GM10847 (cell line): ENCODE results near the gene LPP.

Experiments used
- POLR2A ChIP-seq: IDR thresholded peaks from 2 replicates; pipeline ENCODE4 v1.6.1; 2011; ENCODE audit not compliant: insufficient read length; ENCODE audit errors: extremely low read depth

The LPP gene

GRCh38 chr3:188747489-188747888 lies 593.5 kb downstream of the LPP start:
- no peak for TF ChIP-seq POLR2A

GRCh38 chr3:188749010-188749617 lies 595.2 kb downstream of the LPP start:
- TF ChIP-seq POLR2A = no peak

GRCh38 chr3:188749830-188750229 lies 595.9 kb downstream of the LPP start:
- TF ChIP-seq POLR2A = no peak

- no peak for TF ChIP-seq POLR2A
Observed at GRCh38 chr3:188750617-188751016, 596.7 kb downstream of the LPP start.

GRCh38 chr3:188752850-188753249 lies 598.9 kb downstream of the LPP start:
- no peak for TF ChIP-seq POLR2A

- TF ChIP-seq POLR2A = no peak
Observed at GRCh38 chr3:188754267-188754666, 600.3 kb downstream of the LPP start.

GRCh38 chr3:188756241-188756640 lies 602.3 kb downstream of the LPP start:
- TF ChIP-seq POLR2A = no peak

GRCh38 chr3:188759336-188760005 lies 605.5 kb downstream of the LPP start:
- no peak for TF ChIP-seq POLR2A

GRCh38 chr3:188760408-188760807 lies 606.5 kb downstream of the LPP start:
- no peak for TF ChIP-seq POLR2A

GRCh38 chr3:188761439-188761838 lies 607.5 kb downstream of the LPP start:
- TF ChIP-seq POLR2A = no peak

GRCh38 chr3:188761964-188762363 lies 608.0 kb downstream of the LPP start:
- no peak for TF ChIP-seq POLR2A

GRCh38 chr3:188764609-188765008 lies 610.7 kb downstream of the LPP start:
- TF ChIP-seq POLR2A = no peak

- TF ChIP-seq POLR2A = no peak
Observed at GRCh38 chr3:188769831-188770230, 615.9 kb downstream of the LPP start.

- TF ChIP-seq POLR2A = no peak
Observed at GRCh38 chr3:188772886-188773285, 618.9 kb downstream of the LPP start.

- TF ChIP-seq POLR2A = no peak
Observed at GRCh38 chr3:188775412-188775811, 621.5 kb downstream of the LPP start.

GRCh38 chr3:188776447-188776846 lies 622.5 kb downstream of the LPP start:
- no peak for TF ChIP-seq POLR2A

- no peak for TF ChIP-seq POLR2A
Observed at GRCh38 chr3:188778091-188778852, 624.3 kb downstream of the LPP start.
